NCI-H524 (cell line): ENCODE results near the gene ACTN4.
"Not testable (repeated sequence)": the region's sequence is repeated elsewhere in the genome, so short reads cannot be mapped to it uniquely, and the experiment has no call there.

ENCODE experiments used
- DNase-seq, 2 experiments: peaks; one replicate each; lab custom pipeline; 2025; lab: John Stamatoyannopoulos, UW

The ACTN4 gene

DNA sequence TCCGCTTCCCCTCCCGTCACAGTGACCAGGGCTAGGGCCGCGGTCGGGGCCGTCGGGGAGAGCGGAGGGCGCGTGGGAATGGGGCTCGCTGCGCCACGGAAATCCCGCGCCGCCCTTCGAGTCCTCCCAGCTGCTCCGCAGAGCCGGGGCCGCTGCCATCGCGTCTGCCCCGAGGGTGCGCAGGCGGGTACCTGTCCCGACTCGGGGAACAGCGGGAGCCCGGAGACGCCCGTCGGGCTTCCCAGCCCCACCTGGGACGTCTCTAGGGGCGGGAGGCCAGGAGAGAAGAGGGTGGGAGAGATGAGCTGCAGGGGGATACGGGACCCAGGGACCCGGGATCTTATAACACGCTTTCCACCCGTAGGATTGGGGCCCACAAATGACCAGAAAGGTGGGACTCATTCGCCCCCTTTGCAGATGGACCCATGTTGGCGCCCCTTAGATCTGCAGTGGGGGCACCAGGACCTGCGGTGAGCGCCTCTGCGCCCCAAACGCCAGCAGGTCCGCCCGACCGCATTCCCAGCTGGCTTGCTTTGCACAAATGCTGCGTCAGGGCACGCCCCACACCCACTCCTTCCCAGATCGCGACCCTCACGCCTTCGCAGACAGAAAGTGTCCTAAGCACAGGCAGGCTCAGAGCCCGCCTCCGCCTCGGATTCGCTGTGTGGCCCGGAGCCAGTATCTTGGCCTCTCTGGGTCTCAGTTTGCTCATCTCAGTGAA, 122.9 kb downstream of the ACTN4 start:
- DNase-seq = not testable (repeated sequence)

DNA sequence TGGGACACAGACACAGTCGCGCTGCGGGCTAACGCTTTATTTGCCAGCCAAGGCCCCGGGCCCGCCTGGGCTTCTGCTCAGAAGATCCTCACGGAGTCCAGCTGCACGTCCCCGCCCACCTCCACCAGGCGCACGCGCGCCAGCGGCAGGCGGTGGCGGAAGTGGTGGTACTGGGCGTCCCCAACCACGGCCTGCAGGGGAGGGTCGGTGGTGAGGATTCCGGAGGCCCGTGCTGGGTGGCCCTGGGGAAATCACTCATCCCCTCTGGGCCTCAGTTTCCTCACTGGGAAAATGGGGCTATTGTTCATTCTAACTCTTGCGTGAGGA, 123.5 kb downstream of the ACTN4 start:
- DNase-seq = not testable (repeated sequence)

DNA sequence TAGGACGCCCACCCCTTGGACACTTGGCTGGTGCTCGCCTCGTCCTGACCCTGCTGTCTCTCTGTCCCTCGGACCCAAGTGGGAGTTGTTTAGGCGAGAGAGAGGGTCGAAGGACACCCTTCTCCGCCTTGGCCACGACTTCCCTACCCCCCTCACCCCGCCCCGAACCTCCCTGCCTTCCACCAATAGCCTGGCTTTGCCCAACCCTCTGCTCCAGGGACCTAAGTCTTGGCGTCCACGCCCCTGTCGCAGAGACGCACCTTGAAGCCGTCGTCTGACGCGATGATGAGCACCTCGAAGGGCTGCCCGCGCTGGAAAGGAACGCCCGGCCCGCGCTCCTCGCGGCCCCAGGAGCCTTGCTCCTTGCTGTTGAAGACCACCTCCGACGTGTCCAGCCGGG, 124.1 kb downstream of the ACTN4 start:
- DNase-seq = not testable (repeated sequence)

DNA sequence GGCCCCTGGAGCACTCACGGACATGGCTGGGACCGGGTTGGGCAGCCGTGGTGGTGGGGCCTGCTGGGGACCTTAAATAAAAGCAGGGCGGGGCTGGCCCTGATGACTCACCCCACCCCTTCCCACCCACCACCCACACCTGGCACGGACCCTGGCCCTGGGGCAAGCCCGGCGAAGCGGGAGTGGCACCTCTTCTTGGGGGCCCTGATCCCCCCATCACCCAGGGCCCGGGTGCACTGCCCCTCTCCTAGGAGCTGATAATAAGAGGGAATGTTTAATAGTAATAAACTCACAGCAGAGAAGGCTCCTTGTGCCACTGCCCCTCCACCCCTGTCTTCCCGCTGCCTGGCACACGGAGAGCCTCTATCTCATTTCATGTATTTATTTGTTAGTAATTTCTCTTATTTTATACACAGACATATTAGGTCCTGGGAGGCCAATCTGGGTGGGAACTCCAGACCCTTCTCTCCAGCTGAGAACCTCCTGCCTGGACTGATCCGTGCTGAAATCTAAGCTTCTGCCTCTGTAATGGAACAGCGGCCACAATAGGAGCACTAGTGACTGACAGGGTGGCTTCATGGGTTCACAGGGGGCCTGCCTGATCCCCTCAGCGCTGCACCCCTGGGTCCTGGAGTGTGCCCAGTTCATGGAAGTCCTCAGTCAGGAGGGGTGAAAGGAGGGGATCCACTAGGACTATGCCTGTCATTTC, 126.2 kb downstream of the ACTN4 start, which contains the start of gene LGALS7:
Gene LGALS7, minus strand, starts transcription at position 49 of the 709 bp plus-strand sequence. Its CDS starts 25 bp downstream, at position 24.
- DNase-seq = no peak

DNA sequence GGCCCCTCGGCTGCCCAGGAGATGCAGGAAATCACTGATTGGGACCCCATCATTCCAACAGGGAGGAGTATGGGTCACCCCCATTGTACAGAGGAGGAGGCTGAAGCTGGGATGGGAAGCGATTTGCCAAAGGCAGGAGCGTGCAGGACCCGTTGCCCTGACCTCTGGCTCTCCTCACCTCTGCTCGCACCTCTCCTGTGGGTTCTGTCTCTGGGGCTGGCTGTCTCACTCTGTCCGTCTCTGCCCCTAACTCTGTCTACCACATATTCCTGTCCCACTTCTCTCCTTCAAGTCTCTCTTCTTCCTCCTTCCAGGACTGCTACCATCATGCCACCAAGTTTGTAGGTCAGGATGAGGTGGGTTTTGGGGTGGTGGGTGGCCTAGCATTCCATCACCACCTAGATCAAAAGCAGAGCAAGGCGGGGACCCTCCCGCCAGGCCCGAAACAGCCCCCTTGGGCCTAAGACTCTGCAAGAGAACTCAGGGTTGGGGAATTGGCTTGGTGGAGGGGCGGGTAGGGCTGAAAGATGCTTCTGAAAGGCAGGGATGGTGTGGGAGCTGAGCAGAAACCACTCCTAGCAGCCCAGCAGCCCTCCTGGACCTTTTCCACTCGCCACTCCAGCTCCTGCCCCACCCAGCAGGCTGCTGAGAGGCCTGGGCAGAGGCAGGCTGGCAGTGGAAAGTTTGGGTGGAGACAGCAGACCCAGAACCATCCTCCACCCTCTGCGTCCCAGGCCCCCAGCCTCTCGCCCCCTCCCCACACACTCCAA, 126.9 kb downstream of the ACTN4 start:
- no peak for DNase-seq

DNA sequence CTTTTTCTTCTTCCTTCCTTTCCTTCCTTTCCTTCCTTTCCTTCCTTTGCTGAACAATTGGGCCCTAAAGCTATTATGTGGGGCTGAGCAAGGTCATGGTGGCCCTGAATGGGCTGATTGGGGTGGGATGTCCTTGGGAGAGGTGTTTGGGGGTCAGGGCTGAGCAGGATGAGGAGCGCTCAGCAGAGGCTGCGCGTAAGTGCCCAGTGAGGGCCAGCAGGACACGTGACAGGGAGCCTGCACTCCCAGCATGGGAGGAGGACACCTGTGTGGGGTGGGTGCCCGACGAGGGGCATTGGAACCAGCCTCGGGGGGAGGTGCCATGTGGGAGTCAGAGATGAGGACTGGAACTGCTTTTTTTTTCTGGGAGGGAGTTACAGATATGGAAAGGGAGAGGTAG, 131.3 kb downstream of the ACTN4 start:
- no peak for DNase-seq

DNA sequence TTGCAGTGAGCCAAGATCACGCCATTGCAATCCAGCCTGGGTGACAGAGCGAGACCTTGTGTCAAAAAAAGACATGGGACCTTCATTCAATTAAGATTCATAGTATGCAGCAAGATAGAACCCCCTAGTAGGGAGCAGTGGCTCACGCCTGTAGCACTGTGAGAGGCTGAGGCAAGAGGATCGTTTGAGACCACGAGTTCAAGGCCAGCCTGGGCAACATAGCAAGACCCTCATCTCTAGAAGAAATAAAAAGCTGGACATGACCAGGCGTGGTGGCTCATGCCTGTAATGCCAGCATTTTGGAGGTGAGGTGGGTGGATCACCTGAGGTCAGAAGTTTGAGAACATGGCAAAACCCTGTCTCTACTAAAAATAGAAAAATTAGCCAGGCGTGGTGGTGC, 133.0 kb downstream of the ACTN4 start:
- DNase-seq = no peak

DNA sequence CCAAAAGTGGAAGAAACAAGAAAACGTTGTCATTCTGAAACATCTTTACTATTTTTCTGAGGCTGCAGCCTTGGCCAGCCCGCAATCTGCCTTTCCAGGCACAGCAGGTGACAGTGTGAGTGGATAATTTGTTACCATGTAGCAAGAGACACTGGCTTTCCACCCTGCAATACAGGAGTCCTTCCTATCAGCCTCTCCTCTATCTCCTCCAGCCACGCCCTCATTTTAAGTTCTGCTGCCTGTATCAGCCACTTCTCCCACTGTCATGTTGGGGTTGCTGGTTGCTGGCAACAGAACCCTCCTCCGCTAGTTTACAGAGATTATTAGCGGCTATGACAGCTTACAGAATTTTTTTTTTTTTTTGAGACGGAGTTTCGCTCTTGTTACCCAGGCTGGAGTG, 133.6 kb downstream of the ACTN4 start:
- DNase-seq = no peak
